Keratinocyte (primary cell): ENCODE measurements around the gene SEMA3A. TPM values are rescaled to one million over a fixed set of nuclear protein-coding genes. Genes with fewer than 3 reads are reported as not detected.

Experiments used
- DNase-seq: peaks from one replicate; pipeline ENCODE4 v3.0.0-alpha.2; 2011; ENCODE audit warnings: low read depth, missing footprints, low spot score
- FAIRE-seq: peaks from 2 replicates; lab custom pipeline; 2011; peaks lifted over from hg19 to GRCh38; lab: Jason Lieb, UNC
- H2AFZ ChIP-seq: 2 replicates; pipeline ENCODE4 v1.6.0; 2012; ENCODE audit warnings: low read length, control low read depth, inconsistent platforms; ENCODE audit not compliant: control insufficient read depth
- H3K27ac ChIP-seq: 2 replicates; pipeline ENCODE4 v1.5.1; 2011; ENCODE audit warnings: low read length; ENCODE audit not compliant: control insufficient read depth, insufficient read depth
- H3K27me3 ChIP-seq: 3 replicates; pipeline ENCODE4 v1.6.0; 2011; ENCODE audit warnings: low read length; ENCODE audit not compliant: control insufficient read depth, insufficient read depth; ENCODE audit errors: extremely low read depth
- H3K36me3 ChIP-seq, 2 experiments: 2 replicates in 1 of 2; 3 replicates in 1 of 2; pipeline ENCODE4 v1.5.1; 2011; ENCODE audit warnings: low read length in 2 of 2, mild to moderate bottlenecking in 1 of 2; ENCODE audit not compliant: control insufficient read depth in 2 of 2, insufficient read depth in 2 of 2; ENCODE audit errors: extremely low read depth in 1 of 2
- H3K4me1 ChIP-seq: 3 replicates; pipeline ENCODE4 v1.5.1; 2011; ENCODE audit warnings: low read length; ENCODE audit not compliant: control insufficient read depth, insufficient read depth; ENCODE audit errors: extremely low read depth
- H3K4me2 ChIP-seq: 3 replicates; pipeline ENCODE4 v1.6.0; 2011; ENCODE audit warnings: low read depth, low read length; ENCODE audit not compliant: control insufficient read depth, insufficient read depth; ENCODE audit errors: extremely low read depth
- H3K4me3 ChIP-seq, 3 experiments: fragments of 200-600 bp in 1 of 3; sonication (generic) in 1 of 3; 2 replicates in 2 of 3; 3 replicates in 1 of 3; pipeline ENCODE4 v1.5.1; 2011 to 2016; ENCODE audit warnings: low read length in 3 of 3, mild to moderate bottlenecking in 3 of 3, control low read depth in 2 of 3, inconsistent platforms in 1 of 3, low read depth in 1 of 3, mixed read lengths in 1 of 3, mixed run types in 1 of 3, moderate library complexity in 1 of 3; ENCODE audit not compliant: control insufficient read depth in 2 of 3, insufficient read depth in 2 of 3; ENCODE audit errors: extremely low read depth in 1 of 3
- H3K79me2 ChIP-seq: 2 replicates; pipeline ENCODE4 v1.6.0; 2012; ENCODE audit warnings: low read length; ENCODE audit not compliant: control insufficient read depth, insufficient read depth
- H3K9ac ChIP-seq: 3 replicates; pipeline ENCODE4 v1.6.0; 2011; ENCODE audit warnings: low read length; ENCODE audit not compliant: control insufficient read depth, insufficient read depth; ENCODE audit errors: extremely low read depth
- H3K9me1 ChIP-seq: 3 replicates; pipeline ENCODE4 v1.6.0; 2011; ENCODE audit warnings: low read length; ENCODE audit not compliant: control insufficient read depth, insufficient read depth; ENCODE audit errors: extremely low read depth
- H3K9me3 ChIP-seq: 2 replicates; pipeline ENCODE4 v1.5.1; 2012; ENCODE audit warnings: low read depth, low read length; ENCODE audit not compliant: control insufficient read depth
- H4K20me1 ChIP-seq: 3 replicates; pipeline ENCODE4 v1.6.0; 2011; ENCODE audit warnings: low read length; ENCODE audit not compliant: control insufficient read depth, insufficient read depth; ENCODE audit errors: extremely low read depth
- EZH2 ChIP-seq: IDR thresholded peaks from one replicate; pipeline ENCODE4 v1.6.1; 2012; ENCODE audit warnings: inconsistent platforms, mild to moderate bottlenecking, low read length, moderate library complexity
- dilution Hi-C: fragments of 300-500 bp; cut with MboI; formaldehyde crosslinking; loops from one replicate; pipeline ENCODE4 v1.7.0; 2020; ENCODE audit warnings: low sequenced_read_pairs; ENCODE audit not compliant: extremely low pct_ligation_motif_present
- polyA plus RNA-seq, 5 experiments: library from polyadenylated mRNA; depleted of rRNA in 3 of 5; stranded (reverse) in 3 of 5; stranded (forward) in 1 of 5; unstranded in 1 of 5; fragments of >200 nt; gene quantifications; 1 replicate in 1 of 5; 2 replicates in 3 of 5; 3 replicates in 1 of 5; pipeline versions ENCODE4 v1.2.1 to v1.2.3, GENCODE V29; 2011 to 2012; ENCODE audit warnings: missing spikeins in 2 of 5, low read depth in 1 of 5, low replicate concordance in 1 of 5
- TF ChIP-seq, protein P1 (sequence below), 3 experiments: IDR thresholded peaks in 1 of 3; conservative IDR thresholded peaks in 1 of 3; optimal IDR thresholded peaks in 1 of 3; 2 replicates in 2 of 3; 3 replicates in 1 of 3; pipeline versions ENCODE3 to v1.5.1; 2011; ENCODE audit warnings: low read length in 3 of 3, mild to moderate bottlenecking in 3 of 3, moderate library complexity in 2 of 3, control low read depth in 1 of 3, inconsistent platforms in 1 of 3; ENCODE audit not compliant: insufficient read depth in 2 of 3; ENCODE audit errors: extremely low read depth in 1 of 3

Gene SEMA3A
- polyA plus RNA-seq, 1 donor (not counting 4 experiments of a cell fraction or from before 2014, with no cell fraction given): 2.1 TPM

DNA sequence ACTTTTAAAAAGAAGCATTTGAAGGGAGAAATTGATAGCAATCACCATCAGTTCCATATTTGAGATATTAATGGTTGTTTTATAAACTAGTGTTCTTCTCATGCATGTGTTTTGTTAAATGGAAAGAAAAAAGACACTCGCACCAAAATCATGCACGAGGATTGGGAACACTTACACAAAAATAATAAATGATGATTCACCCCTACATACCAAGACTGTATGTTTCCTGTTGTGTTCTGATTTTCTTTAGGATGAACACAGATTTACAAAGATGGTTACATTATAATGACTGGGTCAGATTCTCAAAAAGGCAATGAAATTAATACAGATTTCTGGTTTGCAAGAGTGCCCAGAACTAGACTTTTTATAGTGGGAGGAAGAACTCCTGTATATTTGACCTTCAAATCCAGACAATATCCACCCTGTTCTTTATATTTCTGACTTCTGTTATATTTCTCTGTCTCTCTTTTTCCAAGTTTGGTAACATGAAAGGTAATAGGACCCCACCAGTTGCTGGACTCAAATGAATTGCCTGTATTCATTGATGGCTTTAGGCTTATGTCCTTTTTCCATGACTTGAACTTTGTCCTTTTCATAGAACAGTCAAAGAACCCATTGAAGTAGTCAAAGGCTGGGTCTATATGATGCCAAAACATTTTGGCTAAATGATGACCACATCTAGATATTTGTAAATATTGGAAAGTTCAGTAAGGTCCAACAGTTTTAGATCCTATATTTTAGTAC lies 54.4 kb downstream of the SEMA3A start:
- Histone ChIP-seq H2AFZ (no peak overlapping the region), H3K36me3 (no peaks in the 10 kb centered on the region), H3K27me3 (no peaks in the 10 kb centered on the region), H3K4me2 (no peak overlapping the region), H3K4me3 (no peak overlapping the region), H3K9me3 (no peaks in the 10 kb centered on the region), H3K9me1 (no peaks in the 10 kb centered on the region), H3K4me1 (no peaks in the 10 kb centered on the region), H3K79me2 (no peaks in the 10 kb centered on the region), H3K27ac (no peak overlapping the region), H4K20me1 (no peaks in the 10 kb centered on the region), H3K9ac (no peak overlapping the region)
- FAIRE-seq (no peak), DNase-seq (no peak)
- dilution Hi-C loops: no loop called here
- TF ChIP-seq, protein P1, sequence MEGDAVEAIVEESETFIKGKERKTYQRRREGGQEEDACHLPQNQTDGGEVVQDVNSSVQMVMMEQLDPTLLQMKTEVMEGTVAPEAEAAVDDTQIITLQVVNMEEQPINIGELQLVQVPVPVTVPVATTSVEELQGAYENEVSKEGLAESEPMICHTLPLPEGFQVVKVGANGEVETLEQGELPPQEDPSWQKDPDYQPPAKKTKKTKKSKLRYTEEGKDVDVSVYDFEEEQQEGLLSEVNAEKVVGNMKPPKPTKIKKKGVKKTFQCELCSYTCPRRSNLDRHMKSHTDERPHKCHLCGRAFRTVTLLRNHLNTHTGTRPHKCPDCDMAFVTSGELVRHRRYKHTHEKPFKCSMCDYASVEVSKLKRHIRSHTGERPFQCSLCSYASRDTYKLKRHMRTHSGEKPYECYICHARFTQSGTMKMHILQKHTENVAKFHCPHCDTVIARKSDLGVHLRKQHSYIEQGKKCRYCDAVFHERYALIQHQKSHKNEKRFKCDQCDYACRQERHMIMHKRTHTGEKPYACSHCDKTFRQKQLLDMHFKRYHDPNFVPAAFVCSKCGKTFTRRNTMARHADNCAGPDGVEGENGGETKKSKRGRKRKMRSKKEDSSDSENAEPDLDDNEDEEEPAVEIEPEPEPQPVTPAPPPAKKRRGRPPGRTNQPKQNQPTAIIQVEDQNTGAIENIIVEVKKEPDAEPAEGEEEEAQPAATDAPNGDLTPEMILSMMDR (optimal IDR thresholded peaks at IDR 0.05 in 1 of 3, IDR thresholded peaks at IDR 0.05 in 1 of 3, conservative IDR thresholded peaks at IDR 0.05 in 1 of 3; ENCODE audit: extremely low read depth in 1 of 3, insufficient read depth in 2 of 3, low read length in 3 of 3): no peak
- TF ChIP-seq EZH2: no peak

DNA sequence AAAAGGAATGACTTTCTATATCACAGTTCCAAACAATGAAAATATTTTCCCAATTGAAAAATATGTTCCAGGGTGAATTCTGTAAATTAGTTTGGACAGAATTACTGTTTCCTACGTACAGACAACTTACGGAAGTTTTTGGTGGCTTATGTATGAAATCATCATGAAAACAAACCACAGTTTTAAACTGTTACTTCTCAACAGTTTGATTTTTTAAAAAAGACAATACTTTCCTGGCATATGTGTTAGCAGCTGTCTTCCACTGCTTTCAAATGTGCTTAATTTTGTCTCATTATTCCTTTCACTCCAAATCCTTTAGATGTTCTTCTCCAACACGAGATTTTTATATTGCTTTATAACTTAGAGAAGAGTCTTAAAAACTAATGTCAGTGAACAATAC lies 56.2 kb downstream of the SEMA3A start:
- TF ChIP-seq, protein P1 (optimal IDR thresholded peaks at IDR 0.05 in 1 of 3, IDR thresholded peaks at IDR 0.05 in 1 of 3, conservative IDR thresholded peaks at IDR 0.05 in 1 of 3; ENCODE audit: extremely low read depth in 1 of 3, insufficient read depth in 2 of 3, low read length in 3 of 3): no peak
- no peak for TF ChIP-seq EZH2
- Histone ChIP-seq H3K79me2 (no peaks in the 10 kb centered on the region), H3K9ac (no peak overlapping the region), H3K9me3 (no peaks in the 10 kb centered on the region), H4K20me1 (no peaks in the 10 kb centered on the region), H3K36me3 (no peaks in the 10 kb centered on the region), H3K27me3 (no peaks in the 10 kb centered on the region), H3K4me1 (no peaks in the 10 kb centered on the region), H3K9me1 (no peaks in the 10 kb centered on the region), H3K4me3 (no peak overlapping the region), H3K27ac (no peak overlapping the region), H2AFZ (no peak overlapping the region), H3K4me2 (no peak overlapping the region)
- FAIRE-seq (no peak), DNase-seq (no peak)
- dilution Hi-C loops: no loop called here
